HL-60/S4 (cell line): ENCODE data around the gene DCLK1.

Experiments used
- in situ Hi-C: fragments of 300-500 bp; cut with MboI; formaldehyde crosslinking; loops from 2 replicates; pipeline ENCODE4 v1.14.3; 2022; ENCODE audit warnings: low sequenced_read_pairs

The DCLK1 gene

GRCh38 chr13:36054041-36054440, 77.1 kb downstream of the DCLK1 start:
- in situ Hi-C loops = no loop called here

GRCh38 chr13:36051082-36051481, 80.1 kb downstream of the DCLK1 start:
- in situ Hi-C loops = no loop called here

GRCh38 chr13:36046672-36047071, 84.5 kb downstream of the DCLK1 start:
- in situ Hi-C loops = no loop called here

GRCh38 chr13:36038785-36039555, 92.2 kb downstream of the DCLK1 start:
- in situ Hi-C loops = no loop called here

GRCh38 chr13:36033035-36033434, 98.1 kb downstream of the DCLK1 start:
- in situ Hi-C loops = no loop called here

GRCh38 chr13:36031490-36031889, 99.7 kb downstream of the DCLK1 start:
- in situ Hi-C loops = no loop called here

- in situ Hi-C loops = no loop called here
These were observed 100.4 kb downstream of the DCLK1 start for GRCh38 chr13:36030670-36031331.

- in situ Hi-C loops = no loop called here
These were observed 102.0 kb downstream of the DCLK1 start for GRCh38 chr13:36029166-36029565.

GRCh38 chr13:36028359-36029025, 102.7 kb downstream of the DCLK1 start:
- in situ Hi-C loops = no loop called here

- in situ Hi-C loops = no loop called here
These were observed 104.7 kb downstream of the DCLK1 start for GRCh38 chr13:36026531-36026930.

GRCh38 chr13:36014763-36015162, 116.4 kb downstream of the DCLK1 start:
- in situ Hi-C loops = no loop called here

GRCh38 chr13:36006894-36007675, 124.1 kb downstream of the DCLK1 start:
- in situ Hi-C loops = no loop called here

GRCh38 chr13:36006347-36006746, 124.8 kb downstream of the DCLK1 start:
- in situ Hi-C loops = no loop called here

- in situ Hi-C loops = no loop called here
These were observed 129.6 kb downstream of the DCLK1 start for GRCh38 chr13:36001561-36001960.

GRCh38 chr13:36000028-36000427, 131.2 kb downstream of the DCLK1 start:
- in situ Hi-C loops = no loop called here

GRCh38 chr13:35996360-35996759, 134.8 kb downstream of the DCLK1 start:
- in situ Hi-C loops = no loop called here

GRCh38 chr13:35995136-35995535, 136.0 kb downstream of the DCLK1 start:
- in situ Hi-C loops = no loop called here

GRCh38 chr13:35994131-35994966, 136.8 kb downstream of the DCLK1 start:
- in situ Hi-C loops = no loop called here

GRCh38 chr13:35993686-35994085, 137.5 kb downstream of the DCLK1 start:
- in situ Hi-C loops = no loop called here

- in situ Hi-C loops = no loop called here
These were observed 138.2 kb downstream of the DCLK1 start for GRCh38 chr13:35992964-35993363.
